Myocyte (in vitro differentiated cells): Measurements from ENCODE around the gene EXD3. TPM values are rescaled to one million over a fixed set of nuclear protein-coding genes. Genes with fewer than 3 reads are reported as not detected.

Source experiments
- DNase-seq: peaks from one replicate; pipeline ENCODE4 v3.0.0-alpha.2; 2012; ENCODE audit warnings: low read depth
- total RNA-seq: library from RNA; depleted of rRNA; stranded (reverse); fragments of >200 nt; gene quantifications from 2 replicates; pipeline ENCODE4 v1.2.3, GENCODE V29; 2014

The EXD3 gene
- total RNA-seq, 1 donor from 2014 or later, result 12.5 TPM

GRCh38 chr9:137434498-137435380 is 11.8 kb upstream of the EXD3 start:
- no peak for DNase-seq

GRCh38 chr9:137433916-137434431 is 11.0 kb upstream of the EXD3 start:
- no peak for DNase-seq

GRCh38 chr9:137433349-137433915 is 10.5 kb upstream of the EXD3 start:
- no peak for DNase-seq

GRCh38 chr9:137432687-137433348 is 9.9 kb upstream of the EXD3 start:
- no peak for DNase-seq

- no peak for DNase-seq
Observed at GRCh38 chr9:137431416-137431931, 8.5 kb upstream of the EXD3 start.

- DNase-seq, result no peak
Observed at GRCh38 chr9:137430723-137431415, 7.9 kb upstream of the EXD3 start.

GRCh38 chr9:137429974-137430722 is 7.2 kb upstream of the EXD3 start:
- DNase-seq, result peak; percentile 65

GRCh38 chr9:137429546-137429890 is 6.6 kb upstream of the EXD3 start:
- DNase-seq, result no peak

- no peak for DNase-seq
Observed at GRCh38 chr9:137428841-137429545, 6.0 kb upstream of the EXD3 start.

GRCh38 chr9:137428311-137428630 is 5.3 kb upstream of the EXD3 start:
- DNase-seq, result no peak

GRCh38 chr9:137427454-137428310 is 4.7 kb upstream of the EXD3 start:
- no peak for DNase-seq

GRCh38 chr9:137426018-137426681 is 3.2 kb upstream of the EXD3 start:
- DNase-seq, result no peak

GRCh38 chr9:137423514-137424291 is 741 bp upstream of the EXD3 start:
- DNase-seq, result no peak

- DNase-seq, result no peak
Observed at GRCh38 chr9:137421838-137422603, 941 bp downstream of the EXD3 start.

GRCh38 chr9:137417161-137418021 is 5.6 kb downstream of the EXD3 start:
- DNase-seq, result no peak

GRCh38 chr9:137416563-137417151 is 6.3 kb downstream of the EXD3 start:
- DNase-seq, result no peak
